ENCODE measurements around the gene MAGEA9.
"Not testable (repeated sequence)": the region's sequence is repeated elsewhere in the genome, so short reads cannot be mapped to it uniquely, and the experiment has no call there.

MAGEA9 gene, protein sequence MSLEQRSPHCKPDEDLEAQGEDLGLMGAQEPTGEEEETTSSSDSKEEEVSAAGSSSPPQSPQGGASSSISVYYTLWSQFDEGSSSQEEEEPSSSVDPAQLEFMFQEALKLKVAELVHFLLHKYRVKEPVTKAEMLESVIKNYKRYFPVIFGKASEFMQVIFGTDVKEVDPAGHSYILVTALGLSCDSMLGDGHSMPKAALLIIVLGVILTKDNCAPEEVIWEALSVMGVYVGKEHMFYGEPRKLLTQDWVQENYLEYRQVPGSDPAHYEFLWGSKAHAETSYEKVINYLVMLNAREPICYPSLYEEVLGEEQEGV

DNA sequence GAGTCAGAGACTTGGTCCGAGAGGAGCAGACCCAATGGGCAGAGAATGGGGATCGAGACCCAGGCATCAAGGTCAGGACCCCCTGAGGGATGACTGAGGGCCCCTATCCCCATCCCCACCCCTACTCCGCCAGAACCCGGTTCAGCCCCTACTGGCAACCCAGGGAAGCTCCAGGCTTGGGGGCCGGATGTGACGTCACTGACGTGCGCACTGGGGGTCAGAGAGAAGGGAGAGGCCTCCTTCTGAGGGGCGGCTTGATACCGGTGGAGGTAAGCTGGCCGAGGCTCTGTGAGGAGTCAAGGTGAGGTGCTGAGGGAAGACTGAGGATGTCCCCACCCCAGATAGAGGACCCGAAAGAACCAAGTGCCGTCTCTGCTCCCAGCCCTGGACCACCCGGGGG, at the start of gene MAGEA9:
TSS of gene MAGEA9 (plus strand) at position 204 of the 400 bp plus-strand sequence. CDS start 4,281 bp downstream, outside the sequence.
- H3K4me3 ChIP-seq (ENCODE audit: low read depth, low read length) = not testable (repeated sequence)

DNA sequence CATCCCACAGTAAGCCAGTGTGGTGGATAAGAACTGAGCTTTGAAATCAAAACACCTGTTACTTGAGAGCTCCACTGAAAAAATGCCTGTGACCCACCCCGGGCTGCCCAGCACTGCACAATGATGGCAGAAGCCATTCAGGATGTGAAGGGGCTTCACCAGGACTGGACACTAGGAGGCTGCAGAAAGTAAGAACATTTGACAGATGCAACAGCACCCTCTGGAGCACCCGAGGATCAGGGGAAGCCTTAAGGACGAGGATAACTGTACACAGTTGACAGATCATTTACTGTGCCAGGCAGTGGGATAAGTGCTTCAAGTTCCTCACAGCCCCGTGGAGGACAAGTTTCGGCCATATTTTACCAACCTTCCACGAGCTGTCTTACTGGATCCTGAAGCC, 39.5 kb upstream of the MAGEA9 start:
- H3K4me3 ChIP-seq (ENCODE audit: low read depth, low read length) = not testable (repeated sequence)

DNA sequence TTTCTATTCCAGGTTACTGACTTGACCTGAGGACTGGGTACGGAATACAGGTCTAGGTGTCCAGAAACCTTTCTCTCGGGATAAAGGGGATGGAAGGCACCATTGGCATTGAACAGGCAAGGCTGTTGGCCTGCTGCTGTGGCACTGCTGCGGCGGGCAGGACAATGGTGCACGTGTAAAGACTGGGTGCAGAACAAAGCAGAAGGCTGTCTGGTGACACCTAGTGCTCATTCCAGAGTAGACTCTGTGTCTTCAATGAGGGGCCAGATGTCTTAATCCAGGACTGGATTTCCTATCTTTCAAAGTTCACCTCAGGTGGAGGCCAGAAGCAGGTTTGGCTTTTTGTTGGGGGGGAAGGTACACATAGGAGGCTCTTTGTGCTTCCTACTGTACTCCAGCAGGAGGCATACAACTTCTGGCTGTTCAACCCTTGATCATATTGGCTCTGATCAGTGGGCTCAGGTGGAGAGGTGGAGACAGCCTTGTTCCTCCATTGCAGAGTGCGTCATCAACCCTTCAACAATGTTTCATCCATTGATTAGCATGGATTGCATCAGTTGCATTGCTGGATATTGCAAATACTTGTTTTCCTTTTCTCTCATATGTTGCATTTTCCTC, 35.2 kb upstream of the MAGEA9 start:
- not testable (repeated sequence) for H3K4me3 ChIP-seq (ENCODE audit: low read depth, low read length)

DNA sequence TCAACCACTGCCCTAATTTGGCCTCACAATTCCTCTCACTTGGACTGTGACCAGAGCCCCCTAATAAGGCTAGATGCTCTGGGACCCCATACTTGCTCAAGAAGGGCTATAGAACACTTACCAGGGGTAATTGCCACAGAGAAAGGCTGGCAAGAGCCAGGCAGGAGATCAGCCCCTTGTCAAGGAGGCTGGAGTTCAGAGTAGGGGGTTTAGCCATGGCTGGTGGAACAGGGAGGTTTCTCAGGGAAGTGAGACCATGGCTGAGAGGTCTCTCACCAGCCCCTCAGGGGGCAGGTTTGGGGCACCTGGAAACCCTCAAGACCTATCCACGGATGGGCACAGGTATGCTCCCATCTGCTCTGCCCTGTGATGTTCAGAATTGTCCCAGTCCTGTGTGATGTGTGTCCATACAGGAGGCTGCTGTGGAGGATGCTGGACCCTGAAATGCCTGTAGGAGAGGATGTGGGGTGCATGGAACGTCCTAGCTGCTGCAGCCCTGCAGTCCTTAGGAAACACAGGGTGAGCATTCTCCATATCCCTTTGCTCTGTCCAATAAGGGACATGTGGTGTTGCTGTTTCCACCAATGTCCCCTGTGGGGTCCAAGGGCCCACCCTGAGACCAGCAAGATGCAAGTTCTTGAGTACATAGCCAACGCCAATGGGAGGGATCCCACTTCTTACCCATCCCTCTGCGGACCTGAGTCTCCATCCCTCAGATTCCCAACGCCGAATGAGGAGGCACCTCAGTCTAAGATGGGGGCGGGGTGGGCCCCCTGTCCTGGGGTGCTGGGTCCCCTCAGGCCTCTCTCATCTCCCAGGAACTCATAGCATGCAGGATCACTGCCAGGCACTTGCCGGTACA, 24.3 kb upstream of the MAGEA9 start:
- TF ChIP-seq, protein P1, sequence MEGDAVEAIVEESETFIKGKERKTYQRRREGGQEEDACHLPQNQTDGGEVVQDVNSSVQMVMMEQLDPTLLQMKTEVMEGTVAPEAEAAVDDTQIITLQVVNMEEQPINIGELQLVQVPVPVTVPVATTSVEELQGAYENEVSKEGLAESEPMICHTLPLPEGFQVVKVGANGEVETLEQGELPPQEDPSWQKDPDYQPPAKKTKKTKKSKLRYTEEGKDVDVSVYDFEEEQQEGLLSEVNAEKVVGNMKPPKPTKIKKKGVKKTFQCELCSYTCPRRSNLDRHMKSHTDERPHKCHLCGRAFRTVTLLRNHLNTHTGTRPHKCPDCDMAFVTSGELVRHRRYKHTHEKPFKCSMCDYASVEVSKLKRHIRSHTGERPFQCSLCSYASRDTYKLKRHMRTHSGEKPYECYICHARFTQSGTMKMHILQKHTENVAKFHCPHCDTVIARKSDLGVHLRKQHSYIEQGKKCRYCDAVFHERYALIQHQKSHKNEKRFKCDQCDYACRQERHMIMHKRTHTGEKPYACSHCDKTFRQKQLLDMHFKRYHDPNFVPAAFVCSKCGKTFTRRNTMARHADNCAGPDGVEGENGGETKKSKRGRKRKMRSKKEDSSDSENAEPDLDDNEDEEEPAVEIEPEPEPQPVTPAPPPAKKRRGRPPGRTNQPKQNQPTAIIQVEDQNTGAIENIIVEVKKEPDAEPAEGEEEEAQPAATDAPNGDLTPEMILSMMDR (IDR thresholded peaks at IDR 0.05; ENCODE audit: low read depth, low read length) = no peak
- H3K4me3 ChIP-seq (ENCODE audit: low read depth, low read length) = no peak overlapping the region

DNA sequence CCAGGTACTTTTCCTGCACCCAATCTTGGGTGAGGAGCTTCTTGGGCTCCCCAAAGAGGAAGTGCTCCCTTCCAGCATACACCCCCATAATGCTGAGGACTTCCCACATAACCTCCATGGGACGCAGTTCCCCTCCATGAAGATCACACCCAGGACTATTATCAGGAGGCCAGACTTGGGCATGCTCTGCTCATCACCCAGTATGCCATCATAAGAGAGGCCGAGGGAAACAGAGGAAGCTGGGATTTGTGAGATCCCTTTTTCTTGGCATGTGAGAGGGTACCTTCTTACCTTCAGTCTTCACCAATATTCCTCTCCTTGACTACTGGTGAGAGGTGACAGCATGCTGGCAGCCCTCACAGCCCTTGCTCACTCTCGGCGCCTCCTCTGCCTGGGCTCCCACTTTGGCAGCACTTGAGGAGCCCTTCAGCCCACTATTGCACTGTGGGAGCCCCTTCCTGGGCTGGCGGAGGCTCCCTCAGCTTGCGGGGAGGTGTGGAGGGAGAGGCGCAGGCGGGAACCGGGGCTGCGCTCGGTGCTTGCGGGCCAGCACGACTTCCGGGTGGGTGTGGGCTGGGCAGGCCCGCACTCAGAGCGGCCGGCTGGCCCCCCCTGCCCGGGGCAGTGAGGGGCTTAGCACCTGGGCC, 23.5 kb upstream of the MAGEA9 start:
- H3K4me3 ChIP-seq (ENCODE audit: low read depth, low read length) = no peak overlapping the region
- TF ChIP-seq, protein P1 (IDR thresholded peaks at IDR 0.05; ENCODE audit: low read depth, low read length) = no peak

DNA sequence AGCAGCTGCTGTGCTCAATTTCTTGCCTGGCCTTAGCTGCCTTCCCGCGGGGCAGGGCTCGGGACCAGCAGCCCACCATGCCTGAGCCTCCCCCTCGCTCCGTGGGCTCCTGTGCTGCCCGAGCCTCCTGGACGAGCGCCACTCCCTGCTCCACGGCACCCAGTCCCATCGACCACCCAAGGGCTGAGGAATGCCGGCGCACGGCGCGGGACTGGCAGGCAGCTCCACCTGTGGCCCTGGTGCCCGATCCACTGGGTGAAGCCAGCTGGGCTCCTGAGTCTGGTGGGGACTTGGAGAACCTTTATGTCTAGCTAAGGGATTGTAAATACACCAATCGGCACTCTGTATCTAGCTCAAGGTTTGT, 23.0 kb upstream of the MAGEA9 start:
- H3K4me3 ChIP-seq (ENCODE audit: low read depth, low read length) = not testable (repeated sequence)

DNA sequence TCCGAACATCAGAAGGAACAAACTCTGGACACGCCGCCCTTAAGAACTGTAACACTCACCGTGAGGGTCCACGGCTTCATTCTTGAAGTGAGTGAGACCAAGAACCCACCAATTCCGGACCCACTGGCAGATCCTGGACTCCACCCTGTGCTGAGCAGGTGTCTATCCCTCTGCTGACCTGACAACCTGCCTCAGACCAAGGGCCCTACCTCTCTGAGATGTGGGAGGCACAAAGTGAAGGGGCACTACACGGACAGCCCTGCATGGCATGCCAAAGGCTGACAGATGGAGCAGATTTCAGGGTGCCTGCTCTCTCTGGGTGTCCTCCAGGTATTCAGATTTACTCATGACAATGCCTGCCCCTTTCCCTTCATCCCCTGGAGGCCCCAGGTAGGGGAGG, 21.9 kb upstream of the MAGEA9 start:
- no peak overlapping the region for H3K4me3 ChIP-seq (ENCODE audit: low read depth, low read length)
- TF ChIP-seq, protein P1 (IDR thresholded peaks at IDR 0.05; ENCODE audit: low read depth, low read length) = no peak

DNA sequence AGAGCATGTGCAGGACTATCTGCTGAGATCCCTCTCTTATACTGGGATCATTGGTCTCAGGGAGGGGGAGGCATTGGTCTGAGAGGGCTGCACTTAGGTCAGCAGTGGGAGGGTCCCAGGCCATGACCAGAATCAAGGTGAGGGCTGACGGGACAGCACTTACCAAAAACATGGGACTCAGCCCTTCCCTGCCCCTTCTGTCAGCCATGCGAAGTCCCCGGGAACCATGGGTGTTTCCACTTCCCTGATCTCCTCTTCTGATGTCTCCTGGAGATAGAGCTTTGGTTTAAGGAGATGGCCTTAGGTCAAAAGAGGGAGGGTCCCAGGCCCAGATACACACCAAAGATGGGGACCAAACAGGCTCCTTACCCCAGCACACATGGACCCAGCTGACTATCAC, 20.8 kb upstream of the MAGEA9 start:
- TF ChIP-seq, protein P1 (IDR thresholded peaks at IDR 0.05; ENCODE audit: low read depth, low read length) = no peak

DNA sequence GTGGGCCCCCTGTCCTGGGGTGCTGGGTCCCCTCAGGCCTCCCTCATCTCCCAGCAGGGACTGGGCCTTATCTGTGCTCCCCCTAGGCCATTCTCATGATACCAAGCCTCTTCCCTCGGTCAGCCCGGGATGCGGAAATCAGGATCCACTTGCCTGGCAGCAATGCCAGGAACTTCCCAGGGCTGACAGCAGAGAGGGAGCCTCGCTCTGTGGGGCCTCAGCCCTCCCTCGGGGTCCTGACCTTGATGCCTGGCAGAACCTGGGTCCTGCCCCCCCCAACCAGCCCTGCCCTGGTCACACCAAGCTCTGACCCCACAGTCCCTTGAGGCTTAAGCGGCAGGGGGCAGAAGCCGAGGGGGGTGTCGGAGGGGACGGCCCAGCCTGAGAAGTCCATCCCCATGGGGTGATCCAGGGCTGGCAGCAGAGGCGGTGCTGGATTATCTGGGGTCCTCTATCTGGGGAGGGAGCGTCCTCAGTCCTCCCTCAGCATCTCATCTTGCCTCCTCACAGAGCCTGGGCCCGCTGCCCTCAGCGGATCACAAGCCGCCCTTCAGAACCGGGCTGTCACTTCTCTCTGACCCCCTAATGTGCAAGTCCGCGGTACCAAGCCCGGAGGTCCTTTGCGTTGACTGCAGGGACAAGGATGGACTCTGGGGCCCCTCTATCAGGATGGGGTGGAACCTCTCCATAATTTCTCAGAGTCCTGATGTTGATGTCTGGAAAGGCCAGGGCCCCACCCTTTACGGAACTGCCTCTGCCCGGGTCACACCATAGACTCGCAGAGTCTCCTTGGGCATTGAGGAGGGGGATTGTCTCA, 19.7 kb upstream of the MAGEA9 start:
- H3K4me3 ChIP-seq (ENCODE audit: low read depth, low read length) = not testable (repeated sequence)

More for the DNA sequence above, 20.8 kb upstream of the MAGEA9 start:
- no peak overlapping the region for H3K4me3 ChIP-seq (ENCODE audit: low read depth, low read length)

Measured in WI38 (cell line).